Heart right ventricle (tissue), 16 donors: ENCODE data around the gene SETBP1. TPM values are rescaled to one million over a fixed set of nuclear protein-coding genes. Genes with fewer than 3 reads are reported as not detected.

Experiments
- ATAC-seq, 8 donors: fragments of 200-7000 bp; cut with Tn5 transposase; one replicate each; pipeline ENCODE4 v1.9.1; 2020; ENCODE audit warnings: mild to moderate bottlenecking in 8 of 8, moderate library complexity in 8 of 8, moderate number of reproducible peaks in 1 of 8
- DNase-seq, 2 donors: peaks; one replicate each; pipeline ENCODE4 v3.0.0-alpha.2; 2020
- H3K27ac ChIP-seq, 10 donors: fragments of 200-600 bp; sonication (generic) in 2 of 10; one replicate each; pipeline versions ENCODE4 v1.5.0 to v1.8.0; 2020 to 2022; ENCODE audit warnings: mild to moderate bottlenecking in 3 of 10
- H3K27me3 ChIP-seq, 7 donors: fragments of 200-600 bp; one replicate each; pipeline ENCODE4 v1.8.0; 2021 to 2022; ENCODE audit warnings: mild to moderate bottlenecking in 2 of 7
- H3K36me3 ChIP-seq, 9 donors: fragments of 200-600 bp; sonication (generic) in 1 of 9; one replicate each; pipeline versions ENCODE4 v1.5.0 to v1.8.0; 2020 to 2022; ENCODE audit warnings: mild to moderate bottlenecking in 2 of 9
- H3K4me1 ChIP-seq, 9 donors: fragments of 200-600 bp; sonication (generic) in 1 of 9; one replicate each; pipeline versions ENCODE4 v1.5.0 to v1.8.0; 2020 to 2022; ENCODE audit warnings: mild to moderate bottlenecking in 4 of 9
- H3K4me3 ChIP-seq, 10 donors: fragments of 200-600 bp; sonication (generic) in 2 of 10; one replicate each; pipeline versions ENCODE4 v1.5.0 to v1.8.0; 2020 to 2022; ENCODE audit warnings: mild to moderate bottlenecking in 7 of 10, moderate library complexity in 2 of 10
- H3K9me3 ChIP-seq, 11 donors: fragments of 200-600 bp in 10 of 11; sonication (generic) in 2 of 11; one replicate each; pipeline versions ENCODE4 v1.5.0 to v1.8.0; 2013 to 2022; ENCODE audit warnings: mild to moderate bottlenecking in 2 of 11, control low read depth in 1 of 11, moderate library complexity in 1 of 11
- CTCF ChIP-seq, 9 donors: fragments of 200-600 bp; sonication (generic) in 2 of 9; IDR thresholded peaks; one replicate each; pipeline versions ENCODE4 v1.5.0 to v1.8.0; 2021 to 2022; ENCODE audit warnings: antibody characterized with exemption in 9 of 9, mild to moderate bottlenecking in 5 of 9, moderate library complexity in 1 of 9
- WGBS, 2 donors: extraction: QIAGEN DNeasy Blood & Tissue Kit; methylation state at CpG; one replicate each; pipeline ENCODE4 v1.1.7; 2013; ENCODE audit warnings: inconsistent platforms in 1 of 2; 5-methylcytosine and 5-hydroxymethylcytosine counted together
- intact Hi-C, 10 donors: fragments of 100-400 bp; cut with DNase I; formaldehyde crosslinking; loops; one replicate each; pipeline versions ENCODE4 v1.11.1 to v1.14.2; 2022
- polyA plus RNA-seq, 2 donors: library from polyadenylated mRNA; stranded (reverse); fragments of 200-250 nt; gene quantifications; one replicate each; pipeline ENCODE4 v1.2.3, GENCODE V29; 2013
- total RNA-seq, 10 donors: library from RNA; stranded (reverse); fragmentation: NEBNext Ultra II Directional in 3 of 10; extraction: Animal tissue kit (Norgen Biotek cat#: 25700) in 3 of 10; gene quantifications; one replicate each; pipeline versions ENCODE4 v1.2.1 to v1.2.4, GENCODE V29; 2021 to 2023
- donor health status: Arrhythmogenic right ventricular cardiomyopathy.
- donor health status: ischemic (EF 13 %, LVEDD 7.1; RV severe dilation, severe dysfunction).
- donor health status: healthy with polysubstance abuse.
- donor health status: DM: no; HTN: yes; CAD: no.
- donor health status: DM: no; HTN: no; CAD: no.
- donor health status: ischemic (EF 25% LVEDD 6.9; RV normal size, moderate dysfunction).
- donor health status: ischemic (EF 25% LVEDD 5.7; RV mildly dilated, moderate dysfunction).
- donor health status: healthy.
- donor health status: DM: yes; HTN: yes; CAD: no.
- donor health status: Ischemic cardiomyopathy.
- donor health status: ischemic (EF 35%, LVEDD 5.7; RV mildly dilated, moderate dysfunction).
- donor health status: nonischemic (EF 11% LVEDD 7.7; RV severe dilation, severe dysfunction).
- donor health status: DM: yes; HTN: yes; CAD: no.
- donor health status: PGD.
- donor health status: ischemic (EF 29% LVEDD 5.4; RV normal size, mild dysfunction).
- donor health status: nonischemic (EF 23%, LVEDD 6.1; RV moderate dilation, normal function).

The SETBP1 gene
- total and polyA plus RNA-seq, 12 donors: 0.71 to 12.2 (median 6.1) TPM

- H3K36me3 ChIP-seq: no peaks in the 10 kb centered on the region
- TF ChIP-seq CTCF (IDR thresholded peaks at IDR 0.05): no peak
- H3K9me3 ChIP-seq: no peaks in the 10 kb centered on the region
- DNase-seq (no peak), ATAC-seq (no peak)
- H3K4me3 ChIP-seq: no peak overlapping the region
- H3K27me3 ChIP-seq: peaks cover 0 to 25% (median 0%) of the 10 kb centered on the region in 7 donors
- intact Hi-C loops: no loop called here
- H3K4me1 ChIP-seq: peaks cover 10 to 61% (median 26%) of the 10 kb centered on the region in 9 donors
- 88 to 89% methylated on average over 5 of the region's 5 CpGs for WGBS, 2 donors
- no peak overlapping the region for H3K27ac ChIP-seq
These were observed 17.8 kb downstream of the SETBP1 start for GRCh38 chr18:44698518-44698917.

- intact Hi-C loops: loop anchor here in 1 of 10 donors (10.0 kb wide), 1 partner anchor 95 kb away; no protein-coding TSS in a partner anchor
- 43 to 50% methylated on average over 10 of the region's 10 CpGs for WGBS, 2 donors
- Histone ChIP-seq H3K4me3 (no peak overlapping the region), H3K27me3 (peaks cover 0 to 21% (median 0%) of the 10 kb centered on the region in 7 donors), H3K27ac (peak overlapping the region in 6 of 10 donors; percentile 13 to 73 (median 37)), H3K36me3 (no peaks in the 10 kb centered on the region), H3K4me1 (peaks cover 10 to 61% (median 26%) of the 10 kb centered on the region in 9 donors), H3K9me3 (no peaks in the 10 kb centered on the region)
- peak in 4 of 8 donors; percentile 27 to 65 (median 46) for ATAC-seq
- no peak for TF ChIP-seq CTCF (IDR thresholded peaks at IDR 0.05)
- peak in 1 of 2 donors; percentile 38 for DNase-seq
These were observed 19.0 kb downstream of the SETBP1 start for GRCh38 chr18:44699572-44700261.

DNA sequence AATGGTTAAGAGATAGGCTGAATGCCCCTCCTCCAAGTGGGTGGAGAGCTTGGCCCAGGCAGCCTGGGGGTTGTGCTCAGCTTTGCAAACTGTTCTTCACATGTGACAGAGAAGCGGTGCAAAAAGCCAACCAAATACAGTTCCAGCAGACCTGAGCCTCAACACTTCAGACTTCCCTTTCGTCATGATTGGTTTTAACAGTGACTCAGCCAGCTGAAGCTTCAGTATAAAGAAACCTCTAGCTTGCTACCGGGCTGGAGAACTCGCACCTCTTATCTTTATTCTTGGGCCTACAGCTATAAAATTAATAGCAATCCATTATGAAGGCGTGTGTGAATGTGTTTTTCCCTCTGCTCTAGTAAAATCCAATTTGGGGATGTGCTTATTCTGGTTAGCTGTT, 20.0 kb downstream of the SETBP1 start:
- no peaks in the 10 kb centered on the region for H3K36me3 ChIP-seq
- DNase-seq (peak in 1 of 2 donors; percentile 26), ATAC-seq (peak in 6 of 8 donors; percentile 50 to 75 (median 65))
- no peak for TF ChIP-seq CTCF (IDR thresholded peaks at IDR 0.05)
- intact Hi-C loops: loop anchor here in 1 of 10 donors (10.0 kb wide), 1 partner anchor 94 kb away; no protein-coding TSS in a partner anchor
- peak overlapping the region in 5 of 10 donors; percentile 4 to 73 (median 21) for H3K27ac ChIP-seq
- peaks cover 10 to 53% (median 26%) of the 10 kb centered on the region in 9 donors for H3K4me1 ChIP-seq
- no peak overlapping the region for H3K4me3 ChIP-seq
- 71 to 76% methylated on average over 5 of the region's 5 CpGs for WGBS, 2 donors
- no peaks in the 10 kb centered on the region for H3K9me3 ChIP-seq
- H3K27me3 ChIP-seq: peaks cover 0 to 21% (median 0%) of the 10 kb centered on the region in 7 donors

GRCh38 chr18:44701227-44701626, 20.5 kb downstream of the SETBP1 start:
- no peaks in the 10 kb centered on the region for H3K9me3 ChIP-seq
- peak in 1 of 2 donors; percentile 32 for DNase-seq
- ATAC-seq: peak in 4 of 8 donors; percentile 46 to 66 (median 58)
- H3K4me3 ChIP-seq: no peak overlapping the region
- no peak for TF ChIP-seq CTCF (IDR thresholded peaks at IDR 0.05)
- peak overlapping the region in 5 of 10 donors; percentile 4 to 73 (median 21) for H3K27ac ChIP-seq
- 70 to 71% methylated on average over 10 of the region's 10 CpGs for WGBS, 2 donors
- intact Hi-C loops: loop anchor here in 1 of 10 donors (10.0 kb wide), 1 partner anchor 94 kb away; no protein-coding TSS in a partner anchor
- H3K36me3 ChIP-seq: no peaks in the 10 kb centered on the region
- H3K4me1 ChIP-seq: peaks cover 10 to 47% (median 24%) of the 10 kb centered on the region in 9 donors
- peaks cover 0 to 27% (median 0%) of the 10 kb centered on the region in 7 donors for H3K27me3 ChIP-seq
